Mesenchymal stem cell (in vitro differentiated cells and primary cell): Measurements from ENCODE around the gene BAHCC1.
A peak's percentile ranks its signal among the peaks of the same experiment; 100 is the strongest.

Source experiments
- DNase-seq: peaks from one replicate; pipeline ENCODE4 v3.0.0-alpha.2; 2013
- H2AFZ ChIP-seq: one replicate; pipeline ENCODE4 v1.6.1; 2013; ENCODE audit warnings: low read depth, mild to moderate bottlenecking, control low read depth, inconsistent platforms, low read length, moderate library complexity
- H2AK5ac ChIP-seq: 2 replicates; pipeline ENCODE4 v1.6.1; 2013; ENCODE audit warnings: low read length, moderate library complexity, mild to moderate bottlenecking, inconsistent platforms; ENCODE audit not compliant: severe bottlenecking
- H2BK120ac ChIP-seq: one replicate; pipeline ENCODE4 v1.6.1; 2013; ENCODE audit warnings: low read depth, mild to moderate bottlenecking, inconsistent platforms, low read length, moderate library complexity
- H2BK12ac ChIP-seq, 2 experiments: one replicate each; pipeline ENCODE4 v1.6.1; 2013; ENCODE audit warnings: inconsistent platforms in 2 of 2, low read length in 2 of 2, mild to moderate bottlenecking in 2 of 2, moderate library complexity in 2 of 2, control low read depth in 1 of 2
- H2BK15ac ChIP-seq: one replicate; pipeline ENCODE4 v1.6.1; 2013; ENCODE audit warnings: mild to moderate bottlenecking, low read depth, inconsistent platforms; ENCODE audit not compliant: poor library complexity, severe bottlenecking
- H2BK5ac ChIP-seq: 2 replicates; pipeline ENCODE4 v1.6.1; 2013; ENCODE audit warnings: low read depth, mild to moderate bottlenecking, low read length, control low read depth, inconsistent platforms; ENCODE audit not compliant: poor library complexity, severe bottlenecking
- H3K14ac ChIP-seq, 2 experiments: one replicate each; pipeline ENCODE4 v1.6.1; 2013; ENCODE audit warnings: inconsistent platforms in 2 of 2, low read length in 2 of 2, control low read depth in 1 of 2, mild to moderate bottlenecking in 1 of 2, moderate library complexity in 1 of 2
- H3K18ac ChIP-seq, 2 experiments: one replicate each; pipeline ENCODE4 v1.6.1; 2013; ENCODE audit warnings: inconsistent platforms in 2 of 2, low read length in 2 of 2, control low read depth in 1 of 2, low read depth in 1 of 2, mild to moderate bottlenecking in 1 of 2
- H3K23ac ChIP-seq, 2 experiments: one replicate each; pipeline ENCODE4 v1.6.1; 2013; ENCODE audit warnings: inconsistent platforms in 2 of 2, low read length in 2 of 2, mild to moderate bottlenecking in 2 of 2, moderate library complexity in 2 of 2, control low read depth in 1 of 2
- H3K27ac ChIP-seq: 2 replicates; pipeline ENCODE4 v1.5.1; 2013; ENCODE audit warnings: mild to moderate bottlenecking, moderate library complexity, low read length, control low read depth, inconsistent platforms; ENCODE audit not compliant: poor library complexity, severe bottlenecking
- H3K27me3 ChIP-seq, 2 experiments: 2 replicates each; pipeline versions ENCODE4 v1.6.1 to v1.7.0; 2013; ENCODE audit warnings: low read length in 2 of 2, mild to moderate bottlenecking in 2 of 2, moderate library complexity in 2 of 2, control low read depth in 1 of 2, inconsistent platforms in 1 of 2; ENCODE audit not compliant: control insufficient read depth in 1 of 2, insufficient read depth in 1 of 2
- H3K36me3 ChIP-seq, 2 experiments: 2 replicates each; pipeline versions ENCODE4 v1.6.1 to v1.7.0; 2013; ENCODE audit warnings: low read length in 2 of 2, control low read depth in 1 of 2, inconsistent platforms in 1 of 2, low read depth in 1 of 2, mild to moderate bottlenecking in 1 of 2; ENCODE audit not compliant: insufficient read depth in 2 of 2, control insufficient read depth in 1 of 2
- H3K4ac ChIP-seq, 2 experiments: one replicate each; pipeline ENCODE4 v1.6.1; 2013; ENCODE audit warnings: inconsistent platforms in 2 of 2, low read length in 2 of 2, mild to moderate bottlenecking in 2 of 2, moderate library complexity in 2 of 2, control low read depth in 1 of 2, low read depth in 1 of 2
- H3K4me1 ChIP-seq: 2 replicates; pipeline ENCODE4 v1.6.1; 2013; ENCODE audit warnings: low read depth, low read length, control low read depth; ENCODE audit not compliant: control insufficient read depth, insufficient read depth
- H3K4me2 ChIP-seq: 2 replicates; pipeline ENCODE4 v1.6.1; 2013; ENCODE audit warnings: low read length, mild to moderate bottlenecking, inconsistent platforms; ENCODE audit not compliant: poor library complexity, severe bottlenecking
- H3K4me3 ChIP-seq, 2 experiments: 2 replicates each; pipeline versions ENCODE4 v1.5.1 to v1.7.0; 2013; ENCODE audit warnings: low read length in 2 of 2, mild to moderate bottlenecking in 2 of 2, control low read depth in 1 of 2, low read depth in 1 of 2; ENCODE audit not compliant: insufficient read depth in 1 of 2
- H3K79me1 ChIP-seq: replicated peaks from 2 replicates; pipeline ENCODE4 v1.6.1; 2013; ENCODE audit warnings: mild to moderate bottlenecking, control low read depth, low read length, inconsistent platforms; ENCODE audit not compliant: poor library complexity, severe bottlenecking
- H3K9ac ChIP-seq: 2 replicates; pipeline ENCODE4 v1.7.0; 2013; ENCODE audit warnings: mild to moderate bottlenecking, low read length, moderate library complexity
- H3K9me3 ChIP-seq: 2 replicates; pipeline ENCODE4 v1.7.0; 2013; ENCODE audit warnings: mild to moderate bottlenecking, low read length; ENCODE audit not compliant: control insufficient read depth
- H4K8ac ChIP-seq: one replicate; pipeline ENCODE4 v1.6.1; 2013; ENCODE audit warnings: inconsistent platforms, mild to moderate bottlenecking, low read length, moderate library complexity
- H4K91ac ChIP-seq: one replicate; pipeline ENCODE4 v1.6.1; 2013; ENCODE audit warnings: mild to moderate bottlenecking, low read length, inconsistent platforms
- WGBS: methylation state at CpG from one replicate; pipeline ENCODE4 v1.1.7; 2013; ENCODE audit warnings: mixed read lengths; 5-methylcytosine and 5-hydroxymethylcytosine counted together

BAHCC1 gene

GRCh38 chr17:81420769-81421462 is 25.7 kb downstream of the BAHCC1 start:
- 94% methylated on average over 22 of the region's 24 CpGs for WGBS
- peak overlapping the region in 1 of 2 experiments; percentile 2 for H3K14ac ChIP-seq
- peak overlapping the region; percentile 28 to 46 for H3K23ac ChIP-seq
- H3K79me1 ChIP-seq = peaks cover 31% of the 10 kb centered on the region
- H2AFZ ChIP-seq = no peak overlapping the region
- H2BK5ac ChIP-seq = no peak overlapping the region
- H3K36me3 ChIP-seq = peaks cover 0 to 24% of the 10 kb centered on the region in 2 experiments
- H3K4me1 ChIP-seq = peaks cover 66% of the 10 kb centered on the region
- H3K4me3 ChIP-seq = no peak overlapping the region
- peak overlapping the region; percentile 85 to 98 for H3K18ac ChIP-seq
- peak overlapping the region; percentile 94 for H2BK15ac ChIP-seq
- peak overlapping the region; percentile 86 to 99 for H3K4ac ChIP-seq
- H4K8ac ChIP-seq = peak overlapping the region; percentile 82
- H4K91ac ChIP-seq = peak overlapping the region; percentile 95
- H3K4me2 ChIP-seq = no peak overlapping the region
- H3K27me3 ChIP-seq = no peaks in the 10 kb centered on the region
- H3K9me3 ChIP-seq = no peaks in the 10 kb centered on the region
- H3K9ac ChIP-seq = peak overlapping the region; percentile 66
- H2BK12ac ChIP-seq = peak overlapping the region; percentile 97 to 99
- peak overlapping the region; percentile 80 for H2BK120ac ChIP-seq
- no peak overlapping the region for H3K27ac ChIP-seq
- DNase-seq = no peak
- peak overlapping the region; percentile 75 for H2AK5ac ChIP-seq

GRCh38 chr17:81422776-81423697 is 27.8 kb downstream of the BAHCC1 start:
- peak overlapping the region; percentile 85 for H2AK5ac ChIP-seq
- peak overlapping the region; percentile 1 to 54 for H3K23ac ChIP-seq
- peak overlapping the region; percentile 51 for H3K4me2 ChIP-seq
- H3K4ac ChIP-seq = peak overlapping the region; percentile 96 to 99
- peak overlapping the region; percentile 98 for H4K8ac ChIP-seq
- peak overlapping the region; percentile 100 for H2BK120ac ChIP-seq
- H2BK5ac ChIP-seq = peak overlapping the region; percentile 90
- H2AFZ ChIP-seq = no peak overlapping the region
- H3K4me1 ChIP-seq = peaks cover 71% of the 10 kb centered on the region
- no peaks in the 10 kb centered on the region for H3K9me3 ChIP-seq
- peak overlapping the region; percentile 97 to 99 for H3K18ac ChIP-seq
- peak overlapping the region in 1 of 2 experiments; percentile 78 for H3K14ac ChIP-seq
- H2BK15ac ChIP-seq = peak overlapping the region; percentile 100
- H4K91ac ChIP-seq = peak overlapping the region; percentile 100
- WGBS = 7% methylated on average over 29 of the region's 34 CpGs
- H3K27ac ChIP-seq = peak overlapping the region; percentile 88
- DNase-seq = peak; percentile 98
- H2BK12ac ChIP-seq = peak overlapping the region; percentile 98
- no peaks in the 10 kb centered on the region for H3K27me3 ChIP-seq
- H3K36me3 ChIP-seq = peaks cover 0 to 24% of the 10 kb centered on the region in 2 experiments
- H3K4me3 ChIP-seq = peak overlapping the region; percentile 33 to 53
- H3K9ac ChIP-seq = peak overlapping the region; percentile 71
- peaks cover 26% of the 10 kb centered on the region for H3K79me1 ChIP-seq

- no peak for DNase-seq
- Histone ChIP-seq H4K91ac (peak overlapping the region; percentile 96), H2BK5ac (peak overlapping the region; percentile 25), H3K79me1 (peaks cover 26% of the 10 kb centered on the region), H3K4me3 (peak overlapping the region in 1 of 2 experiments; percentile 45), H3K4me2 (peak overlapping the region; percentile 26), H3K27ac (peak overlapping the region; percentile 60), H3K4me1 (peaks cover 71% of the 10 kb centered on the region), H3K23ac (peak overlapping the region; percentile 1 to 54), H2BK120ac (peak overlapping the region; percentile 100), H3K9ac (peak overlapping the region; percentile 71), H3K4ac (peak overlapping the region; percentile 83 to 96), H3K36me3 (peaks cover 0 to 20% of the 10 kb centered on the region in 2 experiments), H3K27me3 (no peaks in the 10 kb centered on the region), H3K9me3 (no peaks in the 10 kb centered on the region), H2BK15ac (peak overlapping the region; percentile 30), H3K14ac (peak overlapping the region in 1 of 2 experiments; percentile 78), H2AK5ac (peak overlapping the region; percentile 65), H2BK12ac (peak overlapping the region; percentile 96 to 98), H3K18ac (peak overlapping the region; percentile 93 to 97), H4K8ac (peak overlapping the region; percentile 93), H2AFZ (no peak overlapping the region)
- 61% methylated on average over 16 of the region's 16 CpGs for WGBS
Observed at GRCh38 chr17:81423698-81424071, 28.4 kb downstream of the BAHCC1 start.
